DMS53 treated with DMSO at 0.1 percent for 48 hours (cell line): Measurements from ENCODE around the gene MAP6.
"Not testable (repeated sequence)": the region's sequence is repeated elsewhere in the genome, so short reads cannot be mapped to it uniquely, and the experiment has no call there.

Experiments
- DNase-seq: peaks from one replicate; lab custom pipeline; 2025; ENCODE audit not compliant: unreplicated experiment; lab: John Stamatoyannopoulos, UW

The MAP6 gene

GRCh38 chr11:75593286-75593915 is 75.4 kb downstream of the MAP6 start:
- DNase-seq, result peak; percentile 98

- DNase-seq, result peak; percentile 99
Observed at GRCh38 chr11:75592715-75593114, 76.1 kb downstream of the MAP6 start.

- DNase-seq, result no peak
Observed at GRCh38 chr11:75591966-75592365, 76.9 kb downstream of the MAP6 start.

- no peak for DNase-seq
Observed at GRCh38 chr11:75591371-75591770, 77.5 kb downstream of the MAP6 start.

- DNase-seq, result peak; percentile 57
Observed at GRCh38 chr11:75589933-75590332, 78.9 kb downstream of the MAP6 start.

GRCh38 chr11:75589051-75589450 is 79.8 kb downstream of the MAP6 start:
- no peak for DNase-seq

DNA sequence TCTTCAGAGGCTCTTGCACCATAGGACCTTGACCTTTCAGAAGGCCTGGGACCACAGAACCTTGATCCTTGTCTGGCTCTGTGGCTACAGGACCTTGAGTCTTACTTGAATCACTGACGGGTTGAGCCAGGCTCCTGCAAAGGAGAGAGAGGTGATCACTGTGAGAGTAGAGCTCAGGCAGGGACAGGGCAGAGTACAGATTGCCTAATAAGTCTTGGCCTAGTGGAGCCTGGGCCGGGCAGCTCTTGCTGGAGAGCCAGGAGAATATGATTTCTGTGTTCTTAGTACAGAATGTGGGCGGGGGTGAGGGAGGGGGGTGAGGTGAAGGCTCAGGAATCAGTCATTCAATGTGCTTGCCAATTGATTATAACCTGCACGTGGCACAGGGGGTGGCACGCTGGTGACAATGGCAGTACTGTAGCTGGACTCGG is 80.8 kb downstream of the MAP6 start:
- DNase-seq, result no peak

DNA sequence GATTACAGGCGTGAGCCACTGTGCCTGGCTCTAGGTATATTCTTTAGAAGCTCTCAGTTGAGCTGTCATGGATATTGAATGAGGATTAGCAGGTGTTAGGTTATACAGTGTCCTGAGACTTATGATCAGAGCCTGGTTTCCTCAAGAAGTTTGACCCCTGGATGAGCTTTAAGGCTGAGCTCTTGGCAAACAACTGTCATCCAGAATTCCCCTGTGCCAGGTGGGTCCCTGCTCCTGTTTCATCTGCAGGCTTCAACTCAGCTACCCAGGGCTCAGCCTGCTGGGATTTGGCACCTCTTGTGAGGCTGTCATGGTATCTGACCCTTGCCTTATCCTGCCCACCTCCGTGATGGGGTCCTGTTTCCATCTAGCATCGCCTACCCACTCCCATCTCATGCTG is 82.4 kb downstream of the MAP6 start:
- no peak for DNase-seq

DNA sequence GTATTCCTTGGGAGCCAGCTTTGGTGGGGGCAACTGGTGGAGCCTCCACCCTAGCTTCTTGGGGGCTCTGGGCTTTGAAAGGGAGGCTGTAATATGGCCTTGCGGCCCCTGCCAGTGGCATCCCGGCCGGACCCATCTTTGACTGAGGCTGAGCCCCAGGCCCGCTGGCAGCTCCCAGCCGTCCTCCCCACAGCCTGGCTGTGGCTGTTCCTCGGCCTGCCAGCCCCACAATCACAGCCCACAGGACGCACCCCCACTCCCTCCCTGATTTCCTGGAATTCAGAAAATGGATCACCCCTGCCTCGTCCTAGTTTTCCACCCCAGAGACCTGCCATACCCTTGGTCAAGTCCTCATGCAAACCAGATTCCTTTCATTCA is 83.6 kb downstream of the MAP6 start:
- no peak for DNase-seq

- DNase-seq, result not testable (repeated sequence)
Observed at GRCh38 chr11:75584659-75585292, 84.1 kb downstream of the MAP6 start.

DNA sequence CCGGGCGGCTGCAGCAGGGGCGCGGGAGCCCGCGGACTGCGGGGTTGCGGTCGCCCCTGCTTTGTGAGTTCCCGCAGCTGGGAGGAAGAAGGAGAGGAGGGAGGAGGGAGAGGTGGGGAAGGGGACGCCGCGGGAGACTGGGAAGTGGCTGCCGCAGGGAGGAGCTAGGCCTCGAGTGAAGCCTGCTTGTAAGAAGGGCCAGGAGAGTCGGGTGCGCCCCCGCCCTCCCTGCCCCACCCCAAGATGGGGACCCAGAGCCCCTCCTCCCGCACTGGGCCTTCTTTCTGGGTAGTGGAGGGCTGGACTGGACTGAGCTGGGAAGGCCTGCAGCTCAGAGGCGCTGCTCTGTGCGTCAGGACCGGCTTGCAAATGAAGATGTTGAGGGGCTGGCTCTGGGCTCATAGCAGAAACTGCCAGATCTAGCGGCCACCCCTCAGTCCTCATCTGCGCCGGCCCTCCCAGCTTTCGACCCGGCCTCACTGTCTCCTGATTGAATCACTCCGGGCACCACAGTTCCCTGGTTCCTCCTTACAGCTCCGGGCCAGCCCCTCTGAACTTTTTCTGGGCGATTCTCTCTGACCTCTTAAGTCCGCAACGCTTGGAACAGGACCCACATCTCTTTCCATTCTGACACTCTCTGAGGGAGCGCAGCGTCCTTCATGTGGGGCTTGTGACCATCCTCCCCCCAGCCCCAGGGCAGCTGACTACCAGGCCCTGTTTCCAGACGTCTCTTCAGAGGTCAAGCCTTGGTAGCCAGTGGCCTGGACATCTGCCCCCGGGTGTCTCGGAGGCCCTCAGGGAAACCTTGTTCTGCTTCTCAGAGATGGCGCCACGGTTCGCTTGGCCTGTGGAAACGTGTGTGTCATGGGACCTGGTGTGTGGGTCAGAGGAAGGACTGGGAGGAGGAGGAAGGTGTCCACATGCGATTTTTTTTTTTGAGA is 84.8 kb downstream of the MAP6 start:
- peak; percentile 65 for DNase-seq

DNA sequence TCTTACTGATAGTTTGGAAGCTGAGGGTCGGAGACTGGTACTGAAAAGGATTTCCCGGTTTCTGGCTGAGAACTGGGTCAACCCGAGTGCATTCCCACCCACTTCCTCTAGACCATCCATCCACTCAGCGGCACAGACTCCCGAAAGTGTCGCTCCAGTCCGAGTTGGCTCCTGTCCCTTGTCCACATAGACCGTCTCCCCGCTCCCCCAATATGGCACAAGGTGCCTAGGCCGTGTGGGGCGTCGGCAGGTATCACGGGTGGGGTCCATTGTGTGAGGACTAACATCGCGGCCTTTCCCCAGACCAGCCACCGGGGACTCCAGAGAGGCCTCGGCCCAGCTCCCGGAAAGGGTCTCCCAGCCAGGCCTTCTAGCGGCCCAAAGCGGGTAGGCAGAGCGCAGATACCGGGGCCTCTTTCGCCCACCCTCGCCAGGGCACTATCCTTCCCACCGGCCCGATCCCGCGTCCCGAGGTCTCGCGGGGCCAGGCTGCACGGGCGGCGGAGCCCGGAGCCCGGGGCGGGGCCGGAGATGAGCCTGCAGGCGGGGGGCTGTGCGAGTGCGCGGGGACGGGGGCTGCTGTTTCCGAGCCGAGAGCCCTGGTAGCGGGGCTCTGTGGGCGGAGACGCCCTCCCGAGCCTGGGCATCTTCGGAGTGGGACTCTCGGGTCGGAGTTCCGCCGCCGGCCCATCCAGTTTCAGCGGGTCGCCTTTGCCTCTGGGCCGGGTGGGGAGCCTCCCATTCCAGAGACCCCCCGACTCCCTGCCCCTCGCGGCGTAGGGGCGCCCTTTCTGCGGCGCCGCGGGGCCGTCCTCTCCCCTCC is 85.7 kb downstream of the MAP6 start:
- peak; percentile 83 for DNase-seq

DNA sequence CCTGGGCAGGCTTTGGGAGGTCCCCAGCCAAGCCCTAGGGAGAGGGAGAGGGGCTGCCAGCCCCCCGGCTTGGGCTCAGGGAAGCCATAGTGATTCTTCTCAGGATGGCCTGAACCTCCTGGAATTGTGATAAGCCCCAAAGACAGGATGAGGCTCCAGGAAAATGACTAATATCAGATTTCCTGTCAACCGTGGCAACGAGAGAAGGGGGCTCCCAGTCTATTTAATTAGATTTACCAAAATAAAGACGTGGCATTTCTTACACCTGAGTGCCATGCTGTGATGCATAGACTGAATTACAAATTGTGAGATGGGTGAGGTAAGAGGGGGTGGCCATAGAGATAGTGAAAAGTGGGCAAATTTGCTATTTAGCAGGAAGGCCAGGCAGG is 86.3 kb downstream of the MAP6 start:
- DNase-seq, result no peak

GRCh38 chr11:75579841-75580240 is 89.0 kb downstream of the MAP6 start:
- no peak for DNase-seq

- DNase-seq, result no peak
Observed at GRCh38 chr11:75578977-75579376, 89.9 kb downstream of the MAP6 start.

DNA sequence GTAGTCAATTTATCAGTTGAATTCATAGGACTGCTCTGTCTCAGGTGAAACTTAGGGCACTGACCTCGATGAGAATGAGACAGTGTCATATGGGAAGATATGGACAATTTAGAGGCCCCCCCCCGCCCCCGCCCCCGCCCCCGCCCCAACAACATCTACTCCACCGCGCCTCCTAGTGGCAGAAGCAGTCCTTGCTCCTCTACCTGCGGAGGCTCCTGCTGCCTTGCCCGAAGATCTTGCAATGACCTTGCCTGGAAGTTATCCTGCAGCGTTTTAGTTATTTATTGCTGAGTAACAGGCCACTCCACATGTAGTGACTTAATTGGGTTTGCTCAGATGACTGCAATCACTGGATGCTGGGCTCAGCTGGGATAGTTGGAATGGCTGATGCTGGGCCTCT is 91.6 kb downstream of the MAP6 start:
- peak; percentile 38 for DNase-seq

- DNase-seq, result no peak
Observed at GRCh38 chr11:75576499-75576918, 92.3 kb downstream of the MAP6 start.

DNA sequence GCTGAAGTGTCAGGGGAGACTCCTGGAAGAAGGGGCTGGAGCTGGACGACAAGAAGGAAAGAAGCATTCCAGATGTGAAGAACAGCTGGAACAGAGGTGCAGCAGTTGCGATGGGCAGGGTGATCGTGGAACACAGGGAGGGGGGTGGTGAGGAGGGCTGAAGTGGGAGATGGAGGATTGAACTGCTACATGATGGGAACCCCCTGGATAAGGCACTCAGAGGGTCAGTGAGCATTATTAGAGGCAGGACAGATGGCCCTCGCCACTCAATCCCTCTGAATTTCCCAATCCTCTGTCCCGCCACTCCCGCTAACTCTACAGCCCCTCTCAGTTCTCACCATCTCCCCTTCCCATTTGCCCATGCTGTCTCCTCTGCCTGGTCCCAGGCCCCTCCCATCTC is 92.8 kb downstream of the MAP6 start:
- DNase-seq, result no peak

- no peak for DNase-seq
Observed at GRCh38 chr11:75574698-75575602, 93.9 kb downstream of the MAP6 start.

GRCh38 chr11:75572744-75573143 is 96.1 kb downstream of the MAP6 start:
- DNase-seq, result no peak
